Stimulated activated CD4-positive, alpha-beta T cell treated with anti-CD3 and anti-CD28 coated beads, Interleukin-12 subunit alpha, Interleukin-12 subunit beta, amount 100 ng/mL, for 48 hours (primary cell): ENCODE results near the gene CCL4.
"Not testable (repeated sequence)": the region's sequence is repeated elsewhere in the genome, so short reads cannot be mapped to it uniquely, and the experiment has no call there.

Experiments
- DNase-seq, 3 donors: peaks; one replicate each; pipeline ENCODE4 v3.0.0-alpha.2; 2020; ENCODE audit warnings: low read depth in 2 of 3, low spot score in 1 of 3

The CCL4 gene

DNA sequence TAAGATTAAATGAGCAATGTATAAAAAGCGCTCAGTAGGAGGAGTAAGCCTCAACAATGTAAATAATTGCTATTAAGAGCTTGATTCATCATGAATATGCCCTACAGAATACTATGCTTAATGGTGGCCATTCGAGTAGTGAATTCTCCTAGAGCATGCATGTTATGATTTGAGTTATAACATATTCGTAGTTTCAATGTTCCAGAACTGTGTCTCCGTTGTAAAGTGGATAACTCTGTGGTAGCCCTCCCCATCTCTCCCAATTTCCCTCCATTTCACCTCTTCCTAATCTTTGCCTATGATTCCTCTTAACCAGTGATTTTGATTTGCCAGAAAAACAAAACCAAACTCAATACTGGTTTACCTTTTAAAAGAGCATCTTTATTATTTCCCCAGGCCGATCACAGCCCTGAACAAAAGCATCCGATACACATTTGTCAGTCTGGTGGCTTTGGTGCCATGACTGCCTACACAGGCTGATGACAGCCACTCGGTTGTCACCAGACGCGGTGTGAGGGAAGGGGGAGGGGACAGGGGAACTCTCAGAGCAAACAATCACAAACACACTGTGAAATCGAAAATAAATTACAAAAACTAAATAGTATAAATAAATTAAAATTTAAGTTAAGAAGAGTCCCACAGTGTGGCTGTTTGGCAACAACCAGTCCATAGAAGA lies 15.6 kb upstream of the CCL4 start:
- DNase-seq = not testable (repeated sequence)

DNA sequence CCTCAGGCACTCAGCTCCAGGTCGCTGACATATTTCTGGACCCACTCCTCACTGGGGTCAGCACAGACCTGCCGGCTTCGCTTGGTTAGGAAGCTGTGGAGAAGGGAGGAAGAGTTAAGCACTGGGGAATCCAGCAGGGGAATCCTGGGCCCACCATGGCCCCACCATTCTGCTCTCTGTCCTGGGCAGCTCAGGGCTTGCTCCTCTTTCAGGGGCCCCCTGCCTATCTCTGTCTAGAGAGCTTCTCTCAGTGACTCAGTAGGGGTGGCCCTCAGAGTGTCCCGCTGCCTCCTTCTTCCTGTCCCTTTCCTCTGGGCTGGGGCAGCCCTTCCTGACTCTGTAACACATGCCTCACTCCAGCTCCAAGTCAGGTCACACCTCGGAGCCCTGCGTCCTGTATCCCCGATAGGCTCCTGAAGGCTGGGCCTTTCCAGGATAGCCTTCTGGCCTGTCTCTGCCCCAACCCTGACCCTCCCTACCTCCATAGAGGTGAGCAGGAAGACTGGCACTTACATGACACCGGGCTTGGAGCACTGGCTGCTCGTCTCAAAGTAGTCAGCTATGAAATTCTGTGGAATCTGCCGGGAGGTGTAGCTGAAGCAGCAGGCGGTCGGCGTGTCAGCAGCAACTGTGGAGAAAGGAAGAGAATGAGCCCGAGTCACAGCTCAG lies 14.8 kb upstream of the CCL4 start:
- DNase-seq = no peak

GRCh38 chr17:36089339-36089865 lies 14.2 kb upstream of the CCL4 start:
- no peak for DNase-seq

DNA sequence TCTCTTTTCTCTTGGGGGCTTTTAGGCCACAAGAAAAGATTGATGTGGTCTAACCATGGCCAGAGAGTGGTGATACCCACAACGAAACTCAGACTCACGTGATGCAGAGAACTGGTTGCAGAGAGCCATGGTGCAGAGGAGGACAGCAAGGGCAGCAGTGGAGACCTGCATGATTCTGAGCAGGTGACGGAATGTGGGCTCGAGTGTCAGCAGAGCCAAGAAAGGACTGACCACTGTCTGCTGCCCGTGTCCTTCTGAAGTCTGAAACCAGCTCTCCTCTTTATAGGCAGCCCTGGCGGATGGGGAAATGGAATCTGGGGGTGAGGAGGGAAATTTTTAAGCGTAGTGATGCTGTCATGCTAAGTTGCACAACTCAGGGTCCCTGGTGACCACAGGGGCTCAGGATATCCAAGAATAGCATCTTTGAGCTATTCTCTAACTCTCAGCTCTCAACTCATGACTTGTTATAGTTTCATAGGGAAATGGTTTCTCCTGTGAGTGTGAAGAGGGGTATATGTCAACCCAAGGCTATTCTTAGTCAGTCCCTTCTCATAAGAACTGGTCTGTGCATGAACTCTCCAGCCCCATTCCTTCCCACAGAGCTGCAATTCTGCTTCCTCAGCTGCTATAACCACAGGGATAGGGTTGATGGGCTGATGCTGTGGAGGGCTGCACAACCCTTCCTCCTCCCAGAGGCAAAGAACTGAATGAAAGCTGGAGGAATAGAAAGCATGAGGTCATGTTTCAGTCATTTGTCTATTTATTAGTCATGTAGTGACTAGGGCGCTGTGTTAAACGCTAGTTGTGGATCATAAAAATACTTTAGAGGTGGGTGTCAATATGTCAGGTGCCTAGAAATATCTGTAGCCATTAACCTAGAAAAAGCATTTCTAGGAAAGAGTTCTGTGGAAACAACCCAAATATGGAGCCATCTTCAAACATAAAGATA lies 13.5 kb upstream of the CCL4 start, which contains the start of gene CCL3:
Gene CCL3 (minus strand): TSS at position 256 of the 949 bp plus-strand sequence. CDS start 85 bp downstream, at position 171.
- peak; percentile 39 to 50 (median 43) for DNase-seq

DNA sequence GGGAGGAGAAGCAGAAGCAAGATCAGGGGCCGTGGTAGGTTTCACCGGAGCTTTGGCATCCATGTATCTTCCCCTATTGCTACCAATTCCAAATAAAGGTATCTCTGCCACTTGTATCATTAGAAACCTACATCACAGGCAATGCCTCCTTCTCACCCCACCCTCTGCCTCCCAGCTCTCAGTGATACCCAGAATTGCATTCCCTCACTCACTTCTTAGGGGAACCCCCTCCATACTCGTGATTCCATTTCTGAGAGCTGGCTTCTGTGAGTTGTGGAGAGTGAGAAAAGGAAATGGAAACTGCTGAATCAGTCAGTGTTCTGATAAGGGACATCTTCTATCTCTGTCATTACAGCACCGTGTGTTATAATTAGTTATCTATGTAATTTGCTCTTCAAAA lies 11.4 kb upstream of the CCL4 start:
- peak in 2 of 3 donors; percentile 33 to 43 for DNase-seq

- DNase-seq = not testable (repeated sequence)
These were observed 10.9 kb upstream of the CCL4 start for GRCh38 chr17:36092715-36093114.

DNA sequence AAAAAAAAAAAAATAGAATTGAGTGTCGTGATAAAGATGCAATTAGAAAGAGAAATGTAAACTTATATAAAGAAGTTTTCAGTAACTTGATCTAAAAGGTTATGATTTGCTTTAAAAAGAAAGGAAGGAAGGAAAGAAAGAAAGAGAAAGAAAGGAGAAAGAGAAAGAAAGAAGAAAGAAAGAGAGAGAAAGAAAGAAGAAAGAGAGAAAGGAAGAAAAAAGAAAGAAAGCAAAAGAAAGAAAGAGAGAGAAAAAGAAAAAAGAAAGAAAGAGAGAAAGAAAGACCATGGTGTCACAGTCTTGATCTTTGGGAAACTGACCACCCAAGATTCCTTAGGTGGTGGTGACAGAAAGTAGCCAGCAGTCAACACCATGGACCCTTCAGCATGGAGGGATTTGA lies 9.4 kb upstream of the CCL4 start:
- no peak for DNase-seq

DNA sequence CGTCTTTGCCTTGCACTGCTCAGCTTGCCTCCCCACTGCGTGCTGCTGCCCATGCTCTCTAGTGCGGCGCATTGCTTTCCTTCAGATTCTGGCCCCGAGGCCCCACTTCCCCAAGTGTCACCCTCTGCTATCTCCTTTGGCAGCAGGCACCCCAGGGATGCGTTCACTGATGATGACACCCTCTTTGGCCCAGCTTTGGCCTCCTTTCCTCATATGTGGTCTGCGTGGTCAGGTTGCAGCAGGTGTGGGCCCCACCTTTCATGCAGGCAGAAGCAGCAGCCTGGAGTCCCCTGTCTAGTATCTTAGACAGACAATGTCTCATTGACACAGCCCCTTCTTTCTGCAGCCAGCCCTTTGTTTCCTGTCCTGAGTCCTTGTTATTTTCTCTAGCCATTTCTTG lies 8.9 kb upstream of the CCL4 start:
- DNase-seq = no peak

DNA sequence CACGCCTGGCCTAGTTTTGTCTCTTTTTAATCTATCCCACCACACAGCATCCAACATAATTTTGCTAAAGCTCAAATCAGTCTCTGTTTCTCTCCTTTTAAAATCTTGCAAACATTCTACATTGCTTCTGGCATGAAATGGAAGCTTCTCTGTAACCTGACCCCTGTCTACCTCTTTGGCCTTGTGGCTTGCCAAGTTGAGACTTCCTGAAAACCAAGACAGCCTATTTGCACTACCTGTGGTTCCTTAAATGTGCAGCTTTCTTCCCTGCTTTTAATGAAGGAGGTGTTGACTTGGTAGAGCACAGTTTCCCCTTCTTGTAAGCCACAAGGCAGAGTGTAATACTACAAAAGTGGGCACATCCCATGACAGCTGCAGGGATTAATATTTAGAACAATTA lies 7.6 kb upstream of the CCL4 start:
- no peak for DNase-seq

GRCh38 chr17:36099004-36099403 lies 4.6 kb upstream of the CCL4 start:
- DNase-seq = not testable (repeated sequence)

GRCh38 chr17:36104246-36104645 lies 619 bp downstream of the CCL4 start:
- not testable (repeated sequence) for DNase-seq

GRCh38 chr17:36104701-36105181 lies 1.1 kb downstream of the CCL4 start:
- DNase-seq = no peak

GRCh38 chr17:36105781-36106492 lies 2.3 kb downstream of the CCL4 start:
- DNase-seq = no peak

- no peak for DNase-seq
These were observed 2.8 kb downstream of the CCL4 start for GRCh38 chr17:36106493-36106835.

- DNase-seq = no peak
These were observed 4.0 kb downstream of the CCL4 start for GRCh38 chr17:36107660-36108059.

DNA sequence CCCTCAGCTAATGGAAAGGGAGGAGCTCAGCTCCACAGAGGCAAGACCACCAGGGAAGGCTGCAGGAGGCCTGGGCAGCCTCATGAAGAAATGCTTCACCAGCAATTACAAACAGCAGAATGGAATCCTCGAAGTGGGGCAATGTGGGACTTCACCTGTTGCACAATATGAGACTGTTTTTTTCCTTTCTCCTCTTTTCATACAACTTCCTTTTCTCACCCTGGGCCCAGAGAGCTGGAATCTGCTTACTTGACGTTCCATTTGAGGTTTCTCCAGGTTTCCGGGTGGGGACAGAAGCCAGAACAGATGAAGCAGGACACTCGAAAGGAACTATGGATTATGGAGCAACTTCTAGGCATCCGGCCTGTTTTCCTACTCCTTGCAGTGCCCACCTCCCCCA lies 4.6 kb downstream of the CCL4 start:
- DNase-seq = not testable (repeated sequence)

DNA sequence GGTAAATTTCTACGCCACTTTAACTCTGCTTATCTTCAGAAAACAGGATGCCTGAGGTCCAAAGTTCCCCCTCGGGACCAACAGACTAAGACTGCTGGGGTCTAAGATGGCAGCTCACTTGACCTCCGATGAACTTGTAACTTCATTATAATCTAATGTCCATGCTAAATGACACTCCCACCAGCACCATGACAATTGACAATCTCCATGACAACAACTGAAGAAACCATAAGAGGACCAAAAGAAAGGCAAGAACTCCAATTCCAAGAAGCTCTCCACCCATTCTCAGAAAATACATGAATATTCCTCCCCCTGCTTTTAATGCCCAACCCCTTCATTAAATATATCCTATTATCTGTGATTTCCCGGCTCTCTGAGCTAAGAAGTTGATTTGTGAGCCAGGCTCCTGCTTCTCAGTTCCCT lies 7.5 kb downstream of the CCL4 start:
- no peak for DNase-seq

DNA sequence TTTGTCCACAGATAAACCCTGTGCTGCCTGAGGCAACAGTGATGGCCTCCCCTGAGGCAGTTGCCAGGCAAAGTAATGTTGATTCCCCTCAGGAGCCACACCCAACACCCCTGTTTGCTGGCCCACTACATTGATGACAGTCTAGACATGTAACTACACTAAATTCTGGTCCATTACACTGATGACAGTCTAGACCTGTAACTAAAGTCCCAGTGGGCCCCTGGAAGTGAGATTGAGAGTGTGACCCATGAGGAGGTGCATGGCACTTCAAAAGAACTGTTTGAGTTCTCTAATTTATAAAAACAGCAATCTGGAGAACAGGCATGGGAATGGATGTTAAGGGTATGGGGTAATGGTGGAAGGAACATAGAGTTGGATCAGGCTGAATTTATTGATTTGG lies 8.9 kb downstream of the CCL4 start:
- no peak for DNase-seq

GRCh38 chr17:36113131-36113530 lies 9.5 kb downstream of the CCL4 start:
- not testable (repeated sequence) for DNase-seq

GRCh38 chr17:36114971-36115648 lies 11.5 kb downstream of the CCL4 start:
- DNase-seq = not testable (repeated sequence)
